ENCODE measurements around the gene CEP131.
"Not testable (repeated sequence)": the region's sequence is repeated elsewhere in the genome, so short reads cannot be mapped to it uniquely, and the experiment has no call there.

The CEP131 gene

GRCh38 chr17:81162491-81162890 is 60.3 kb downstream of the CEP131 start:
- DNase-seq, result no peak

DNA sequence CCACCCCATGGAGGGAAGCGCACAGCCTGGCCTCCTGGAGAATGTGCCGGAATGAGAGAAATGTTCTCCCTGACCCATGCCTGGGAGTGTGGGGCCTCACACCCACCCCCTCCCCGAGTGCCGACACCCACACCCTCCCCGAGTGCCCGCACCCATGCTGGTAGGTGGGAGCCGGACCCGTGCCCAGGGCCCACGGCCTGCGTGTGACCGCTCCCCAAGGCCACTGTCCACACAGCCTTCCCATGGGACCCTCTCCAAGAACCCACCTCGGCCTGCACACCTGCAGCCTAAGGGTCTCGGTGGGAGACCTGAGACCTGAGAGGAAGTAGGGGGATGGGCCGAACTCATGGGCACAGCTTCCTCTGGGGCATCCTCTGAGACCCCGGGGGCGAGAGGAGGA is 60.8 kb downstream of the CEP131 start:
- no peak for DNase-seq

DNA sequence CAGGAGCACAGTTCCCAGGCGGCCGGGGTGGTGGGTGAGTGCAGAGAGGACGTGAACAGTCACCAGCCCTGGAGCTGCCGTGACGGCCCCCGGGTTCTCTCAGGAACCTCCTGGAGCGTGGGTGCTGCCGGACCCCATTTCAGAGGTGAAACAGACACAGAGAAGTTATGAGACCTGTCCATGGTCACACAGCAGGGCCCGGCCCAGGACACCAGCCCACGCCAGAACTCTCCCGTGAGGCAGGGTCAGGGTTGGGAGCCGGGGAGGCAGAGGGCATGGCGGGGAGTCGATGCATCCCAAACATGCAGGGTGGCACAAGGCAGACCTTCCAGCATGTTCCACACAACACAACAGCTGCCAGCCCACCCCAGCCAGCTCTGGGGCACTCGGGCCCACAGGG is 61.2 kb downstream of the CEP131 start:
- no peak for DNase-seq

GRCh38 chr17:81160747-81161453 is 61.9 kb downstream of the CEP131 start:
- DNase-seq, result no peak

DNA sequence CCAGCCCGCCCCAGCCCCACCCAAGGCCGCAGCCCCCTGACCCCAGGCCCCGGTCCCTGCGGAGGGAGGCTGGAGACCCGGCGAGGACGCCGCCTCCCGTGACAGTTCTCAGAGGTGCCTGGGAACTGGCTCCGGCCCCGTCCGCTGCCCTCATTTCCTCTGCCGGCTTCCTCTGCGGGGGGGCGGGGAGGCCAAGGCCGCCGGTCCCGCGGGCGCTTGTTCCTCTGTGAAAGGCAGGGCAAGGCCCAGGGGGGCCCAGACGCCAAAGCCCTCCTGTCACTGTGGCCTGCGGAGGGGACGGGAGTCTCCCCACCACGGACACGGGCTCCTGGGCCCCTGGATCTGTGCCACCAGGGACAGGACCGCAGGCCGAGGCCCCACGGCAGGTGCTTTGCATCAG is 62.5 kb downstream of the CEP131 start:
- no peak for DNase-seq

GRCh38 chr17:81159611-81160265 is 63.0 kb downstream of the CEP131 start:
- DNase-seq, result no peak

GRCh38 chr17:81158688-81159590 is 63.8 kb downstream of the CEP131 start:
- DNase-seq, result no peak

GRCh38 chr17:81157848-81158687 is 64.7 kb downstream of the CEP131 start:
- DNase-seq, result no peak

- no peak for DNase-seq
Observed at GRCh38 chr17:81156866-81157805, 65.6 kb downstream of the CEP131 start.

GRCh38 chr17:81154961-81155360 is 67.8 kb downstream of the CEP131 start:
- no peak for DNase-seq

DNA sequence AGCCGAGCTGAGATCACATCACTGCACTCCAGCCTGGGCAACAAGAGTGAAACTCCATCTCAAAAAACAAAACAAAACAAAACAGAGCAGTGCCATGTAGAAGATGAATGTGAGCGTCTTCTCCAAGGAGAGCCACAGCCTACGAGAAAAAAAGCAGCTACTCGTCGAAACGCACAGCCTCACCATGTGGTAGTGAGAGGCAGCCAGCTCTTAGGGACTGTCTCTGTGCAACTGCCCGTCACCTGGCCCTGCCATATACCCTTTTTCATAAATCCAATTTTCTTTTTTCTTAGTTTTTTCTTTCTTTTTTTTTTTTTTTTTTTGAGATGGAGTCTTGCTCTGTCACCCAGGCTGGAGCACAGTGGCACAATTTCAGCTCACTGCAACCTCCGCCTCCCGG is 68.7 kb downstream of the CEP131 start:
- not testable (repeated sequence) for DNase-seq

DNA sequence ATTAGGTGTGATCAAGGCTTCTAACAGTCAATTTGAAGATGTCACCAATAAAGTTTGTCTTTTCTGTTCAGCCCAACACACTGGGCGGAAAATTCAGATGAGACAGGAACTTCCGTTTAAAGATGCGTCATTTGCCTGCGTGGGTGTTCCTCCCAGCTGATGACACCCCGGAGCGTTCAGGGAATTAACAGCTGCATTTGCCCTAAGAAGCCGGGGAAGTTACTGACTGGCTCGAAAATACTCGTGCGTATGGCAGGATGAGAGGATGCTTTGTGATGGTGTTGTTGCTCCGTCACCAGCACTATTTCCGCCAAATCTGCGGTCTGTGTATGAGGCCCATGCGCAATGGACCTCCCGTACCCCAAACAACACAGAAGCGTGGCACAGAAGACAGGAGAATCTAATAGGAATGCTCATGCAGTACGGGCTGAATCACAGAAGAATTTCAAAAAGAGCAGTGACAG is 69.4 kb downstream of the CEP131 start:
- DNase-seq, result no peak

- no peak for DNase-seq
Observed at GRCh38 chr17:81152288-81152828, 70.4 kb downstream of the CEP131 start.

- no peak for DNase-seq
Observed at GRCh38 chr17:81151278-81151677, 71.5 kb downstream of the CEP131 start.

- no peak for DNase-seq
Observed at GRCh38 chr17:81150377-81151077, 72.2 kb downstream of the CEP131 start.

DNA sequence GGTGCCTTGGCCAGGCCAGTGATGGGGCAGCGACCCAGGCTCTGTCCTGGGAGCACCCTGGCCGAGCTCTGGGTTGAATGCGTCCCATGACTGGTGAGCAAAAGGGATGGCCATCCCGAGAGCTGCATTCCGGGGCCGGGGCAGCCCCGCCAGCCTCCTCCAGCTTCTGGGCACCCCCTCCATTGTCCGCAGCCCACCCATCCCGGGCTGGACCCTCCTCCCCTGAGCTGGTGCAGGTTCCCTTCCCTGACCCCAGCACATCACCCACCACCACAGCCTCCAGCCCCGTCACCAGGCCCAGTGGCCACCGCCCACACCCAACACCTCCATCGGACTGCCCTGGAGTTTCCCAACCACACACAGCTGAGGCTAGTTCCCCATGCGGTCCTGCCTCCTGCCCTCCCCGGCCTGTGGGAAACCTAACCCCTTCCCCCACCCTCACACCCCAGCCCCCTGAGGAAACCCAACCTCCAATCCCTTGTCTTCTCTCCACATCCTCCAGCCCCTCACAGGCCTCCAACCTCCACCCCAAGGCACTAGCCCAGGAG is 73.7 kb downstream of the CEP131 start:
- no peak for DNase-seq

DNA sequence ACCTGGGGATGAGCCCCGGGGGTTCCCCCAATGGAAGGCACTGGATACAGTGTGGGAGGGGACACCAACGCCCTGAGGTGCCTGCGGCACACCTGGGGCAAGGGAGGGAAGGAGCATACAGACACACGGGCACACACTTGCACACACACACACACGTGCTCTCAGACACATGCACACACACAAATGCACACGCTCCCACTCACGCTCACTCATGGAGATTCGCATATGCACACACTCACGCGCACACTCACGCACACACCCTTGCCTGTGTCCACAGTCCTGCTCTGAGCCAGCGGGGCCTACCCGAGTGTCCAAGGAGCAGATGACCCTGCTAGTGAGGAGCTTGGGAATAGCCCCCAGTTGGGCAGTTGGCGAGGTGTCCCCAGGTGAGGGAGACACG is 74.2 kb downstream of the CEP131 start:
- DNase-seq, result no peak

- DNase-seq, result no peak
Observed at GRCh38 chr17:81147701-81148100, 75.1 kb downstream of the CEP131 start.

- DNase-seq, result not testable (repeated sequence)
Observed at GRCh38 chr17:81146208-81146607, 76.6 kb downstream of the CEP131 start.

- no peak for DNase-seq
Observed at GRCh38 chr17:81144423-81144781, 78.4 kb downstream of the CEP131 start.

All from NCI-H2029 treated with DMSO at 0.1 percent for 48 hours (cell line).